AG04450 (cell line): ENCODE measurements around the gene PELI3. TPM values are rescaled to one million over a fixed set of nuclear protein-coding genes. Genes with fewer than 3 reads are reported as not detected.

Experiments
- CTCF ChIA-PET: fragments of 300-600, 350-600 bp; formaldehyde crosslinking; extraction: SDS; loops from one replicate; lab custom pipeline; 2022; ENCODE audit warnings: antibody characterized with exemption, inconsistent platforms; lab: Charles Lee
- POLR2A ChIA-PET: fragments of 350-600 bp; formaldehyde crosslinking; extraction: SDS; loops from one replicate; lab custom pipeline; 2021; ENCODE audit warnings: antibody characterized with exemption, inconsistent platforms; lab: Yijun Ruan, JAX
- DNase-seq: peaks from one replicate; pipeline ENCODE4 v3.0.0-alpha.2; 2011; ENCODE audit warnings: low read depth, low spot score
- H3K27ac ChIP-seq: one replicate; pipeline ENCODE4 v1.5.1; 2012; ENCODE audit warnings: low read depth, low read length, control low read depth
- H3K27me3 ChIP-seq: one replicate; pipeline ENCODE4 v1.6.0; 2012; ENCODE audit warnings: low read length; ENCODE audit not compliant: control insufficient read depth, insufficient read depth
- H3K4me3 ChIP-seq: 2 replicates; pipeline ENCODE4 v1.5.1; 2011; ENCODE audit warnings: mild to moderate bottlenecking, low read depth, low read length, control low read depth
- H3K9me3 ChIP-seq: 2 replicates; pipeline ENCODE4 v1.5.1; 2012; ENCODE audit warnings: low read length; ENCODE audit not compliant: control insufficient read depth, insufficient read depth
- CTCF ChIP-seq: IDR thresholded peaks from 2 replicates; pipeline ENCODE4 v1.5.1; 2011; ENCODE audit warnings: low read depth, low read length, control low read depth, inconsistent platforms
- polyA plus RNA-seq: library from polyadenylated mRNA; depleted of rRNA; stranded (reverse); fragments of >200 nt; gene quantifications from 2 replicates; pipeline ENCODE4 v1.2.3, GENCODE V29; 2011

PELI3 gene
- polyA plus RNA-seq, 1 experiment = 4.6 TPM

GRCh38 chr11:66491315-66491935 lies 24.7 kb downstream of the PELI3 start:
- no peak for DNase-seq
- CTCF ChIA-PET = interaction anchor here (0.6 to 1.4 kb wide), 6 partner anchors 27 to 187 kb away, joined by 3 to 6 read pairs (median 4); no protein-coding TSS in a partner anchor
- POLR2A ChIA-PET = interaction anchor here (0.6 to 2.6 kb wide), 3 partner anchors 11 to 428 kb away, joined by 4 to 22 read pairs (median 8); partner anchors contain the start of genes DPP3 and PELI3
- Histone ChIP-seq H3K27me3 (no peaks in the 10 kb centered on the region), H3K27ac (no peak overlapping the region), H3K4me3 (no peak overlapping the region), H3K9me3 (no peaks in the 10 kb centered on the region; the same call in 1 of the 2 replicates)
- peak; percentile 45 for TF ChIP-seq CTCF

- H3K27me3 ChIP-seq = no peaks in the 10 kb centered on the region
- CTCF ChIA-PET = interaction anchor here (0.6 to 1.4 kb wide), 4 partner anchors 27 to 186 kb away, joined by 3 to 6 read pairs (median 4); no protein-coding TSS in a partner anchor
- TF ChIP-seq CTCF = no peak
- H3K9me3 ChIP-seq = no peaks in the 10 kb centered on the region; the same call in 1 of the 2 replicates
- POLR2A ChIA-PET = interaction anchor here (0.7 to 2.6 kb wide), 2 partner anchors 12 to 427 kb away, joined by 8 to 22 read pairs; partner anchors contain the start of gene DPP3
- no peak overlapping the region for H3K27ac ChIP-seq
- H3K4me3 ChIP-seq = no peak overlapping the region
- DNase-seq = no peak
Observed at GRCh38 chr11:66492161-66492865, 25.6 kb downstream of the PELI3 start.

GRCh38 chr11:66493130-66493529 lies 26.4 kb downstream of the PELI3 start:
- no peak for DNase-seq
- no peak for TF ChIP-seq CTCF
- no peak overlapping the region for H3K27ac ChIP-seq
- no peak overlapping the region for H3K4me3 ChIP-seq
- H3K27me3 ChIP-seq = no peaks in the 10 kb centered on the region
- ChIA-PET POLR2A (interaction anchor here (2.6 kb wide), 1 partner anchor 13 kb away, joined by 22 read pairs; the partner anchor contains the start of gene DPP3), CTCF (no interaction called here)
- H3K9me3 ChIP-seq = no peaks in the 10 kb centered on the region; the same call in 1 of the 2 replicates

GRCh38 chr11:66494458-66494857 lies 27.8 kb downstream of the PELI3 start:
- H3K27me3 ChIP-seq = no peaks in the 10 kb centered on the region
- DNase-seq = no peak
- TF ChIP-seq CTCF = no peak
- H3K27ac ChIP-seq = no peak overlapping the region
- ChIA-PET POLR2A (no interaction called here), CTCF (no interaction called here)
- no peak overlapping the region for H3K4me3 ChIP-seq
- H3K9me3 ChIP-seq = no peaks in the 10 kb centered on the region; the same call in 1 of the 2 replicates

- no peaks in the 10 kb centered on the region for H3K27me3 ChIP-seq
- no peak for DNase-seq
- no peaks in the 10 kb centered on the region; the same call in 1 of the 2 replicates for H3K9me3 ChIP-seq
- POLR2A ChIA-PET = no interaction called here
- no peak for TF ChIP-seq CTCF
- CTCF ChIA-PET = no interaction called here
- no peak overlapping the region for H3K4me3 ChIP-seq
- no peak overlapping the region for H3K27ac ChIP-seq
Observed at GRCh38 chr11:66494935-66495334, 28.2 kb downstream of the PELI3 start.
